Karpas-422 (cell line): Measurements from ENCODE around the gene FIBP. TPM values are rescaled to one million over a fixed set of nuclear protein-coding genes. Genes with fewer than 3 reads are reported as not detected.
"Not testable (repeated sequence)": the region's sequence is repeated elsewhere in the genome, so short reads cannot be mapped to it uniquely, and the experiment has no call there.

Source experiments
- DNase-seq: peaks from one replicate; pipeline ENCODE4 v3.0.0-alpha.2; 2015
- H2AFZ ChIP-seq: fragments of 200-600 bp; sonication (generic); 2 replicates; pipeline ENCODE4 v1.6.1; 2014; ENCODE audit warnings: antibody characterized with exemption, low read length, mixed read lengths
- H3K27ac ChIP-seq: fragments of 200-600 bp; sonication (generic); 2 replicates; pipeline ENCODE4 v1.5.1; 2014; ENCODE audit warnings: mild to moderate bottlenecking, low read length, moderate library complexity
- H3K27me3 ChIP-seq: fragments of 200-600 bp; sonication (generic); 2 replicates; pipeline ENCODE4 v1.6.1; 2014; ENCODE audit warnings: low read length, mixed read lengths
- H3K36me3 ChIP-seq: fragments of 200-600 bp; sonication (generic); 2 replicates; pipeline ENCODE4 v1.6.1; 2014; ENCODE audit warnings: low read length, mixed read lengths; ENCODE audit not compliant: insufficient read depth
- H3K4me1 ChIP-seq: fragments of 200-600 bp; sonication (generic); 2 replicates; pipeline ENCODE4 v1.6.1; 2014; ENCODE audit warnings: mild to moderate bottlenecking, low read length, mixed read lengths
- H3K4me2 ChIP-seq: fragments of 200-600 bp; sonication (generic); 2 replicates; pipeline ENCODE4 v1.6.1; 2014; ENCODE audit warnings: low read length, low read depth, mild to moderate bottlenecking; ENCODE audit not compliant: poor library complexity, severe bottlenecking
- H3K4me3 ChIP-seq: fragments of 200-600 bp; sonication (generic); 2 replicates; pipeline ENCODE4 v1.5.1; 2014; ENCODE audit warnings: mild to moderate bottlenecking, antibody characterized with exemption, low read length, mixed read lengths
- H3K79me2 ChIP-seq: fragments of 200-600 bp; sonication (generic); 2 replicates; pipeline ENCODE4 v1.6.1; 2014; ENCODE audit warnings: mild to moderate bottlenecking, low read length, mixed read lengths
- H3K9ac ChIP-seq: fragments of 200-600 bp; sonication (generic); 2 replicates; pipeline ENCODE4 v1.6.0; 2014; ENCODE audit warnings: low read length
- H3K9me2 ChIP-seq: fragments of 200-600 bp; sonication (generic), shearing (Covaris generic); replicated peaks from 2 replicates; pipeline ENCODE4 v1.6.0; 2014; ENCODE audit warnings: mild to moderate bottlenecking, low read length, moderate library complexity; ENCODE audit not compliant: insufficient read depth
- H3K9me3 ChIP-seq: fragments of 300-700, 200-600 bp; sonication (generic); 2 replicates; pipeline ENCODE4 v1.6.1; 2014; ENCODE audit warnings: low read length, mixed read lengths
- H4K20me1 ChIP-seq: fragments of 200-600 bp; sonication (generic); 2 replicates; pipeline ENCODE4 v1.6.1; 2014; ENCODE audit warnings: mild to moderate bottlenecking, antibody characterized with exemption, low read length, low read depth; ENCODE audit not compliant: insufficient read depth
- total RNA-seq: library from RNA; depleted of rRNA; stranded (reverse); fragments of >200 nt; shearing (Covaris generic); gene quantifications from 2 replicates; pipeline ENCODE4 v1.2.3, GENCODE V29; 2014; ENCODE audit warnings: low replicate concordance

The FIBP gene
- total RNA-seq, 1 experiment from 2014 or later: 207 TPM

- Histone ChIP-seq H3K4me1 (peaks cover 41% of the 10 kb centered on the region), H3K9ac (no peak overlapping the region)
Measured at GRCh38 chr11:65896034-65896999, 8.0 kb upstream of the FIBP start.

GRCh38 chr11:65895482-65895981 is 7.3 kb upstream of the FIBP start:
- Histone ChIP-seq H2AFZ (no peak overlapping the region), H4K20me1 (peaks cover 8% of the 10 kb centered on the region; the same call in 1 of the 2 replicates), H3K4me3 (no peak overlapping the region), H3K4me2 (no peak overlapping the region), H3K9me2 (no peaks in the 10 kb centered on the region), H3K4me1 (peaks cover 38% of the 10 kb centered on the region), H3K27me3 (no peaks in the 10 kb centered on the region), H3K36me3 (no peaks in the 10 kb centered on the region), H3K9me3 (no peaks in the 10 kb centered on the region), H3K9ac (no peak overlapping the region), H3K27ac (no peak overlapping the region), H3K79me2 (peaks cover 14% of the 10 kb centered on the region)
- DNase-seq: peak; percentile 35

More at GRCh38 chr11:65896034-65896999, 8.0 kb upstream of the FIBP start:
- Histone ChIP-seq H4K20me1 (peaks cover 6% of the 10 kb centered on the region; the same call in 1 of the 2 replicates), H3K79me2 (peaks cover 8% of the 10 kb centered on the region), H2AFZ (no peak overlapping the region), H3K36me3 (no peaks in the 10 kb centered on the region), H3K27me3 (no peaks in the 10 kb centered on the region), H3K9me2 (no peaks in the 10 kb centered on the region), H3K4me2 (no peak overlapping the region), H3K4me3 (no peak overlapping the region), H3K27ac (no peak overlapping the region), H3K9me3 (no peaks in the 10 kb centered on the region)
- no peak for DNase-seq

GRCh38 chr11:65894034-65894591 is 5.8 kb upstream of the FIBP start:
- no peak overlapping the region; the same call in 1 of the 2 replicates for H2AFZ ChIP-seq
- no peaks in the 10 kb centered on the region for H3K9me2 ChIP-seq
- no peaks in the 10 kb centered on the region for H3K27me3 ChIP-seq
- DNase-seq: peak; percentile 73
- H3K4me2 ChIP-seq: peak overlapping the region; percentile 100
- H3K79me2 ChIP-seq: peaks cover 14% of the 10 kb centered on the region
- H3K4me1 ChIP-seq: peaks cover 42% of the 10 kb centered on the region
- H4K20me1 ChIP-seq: peaks cover 8% of the 10 kb centered on the region; the same call in 1 of the 2 replicates
- peak overlapping the region; percentile 97 for H3K9ac ChIP-seq
- peak overlapping the region; percentile 96 for H3K4me3 ChIP-seq
- no peaks in the 10 kb centered on the region for H3K36me3 ChIP-seq
- no peak overlapping the region for H3K27ac ChIP-seq
- H3K9me3 ChIP-seq: no peaks in the 10 kb centered on the region

- Histone ChIP-seq H3K9me3 (no peaks in the 10 kb centered on the region), H2AFZ (no peak overlapping the region), H3K9me2 (no peaks in the 10 kb centered on the region), H3K27ac (peak overlapping the region; percentile 59), H3K9ac (peak overlapping the region; percentile 97), H3K79me2 (peaks cover 18% of the 10 kb centered on the region), H3K27me3 (no peaks in the 10 kb centered on the region), H3K4me2 (peak overlapping the region; percentile 100), H3K36me3 (no peaks in the 10 kb centered on the region), H3K4me1 (peaks cover 48% of the 10 kb centered on the region), H4K20me1 (peaks cover 8% of the 10 kb centered on the region; the same call in 1 of the 2 replicates), H3K4me3 (peak overlapping the region; percentile 96)
- peak; percentile 43 for DNase-seq
Measured at GRCh38 chr11:65892661-65893317, 4.5 kb upstream of the FIBP start.

GRCh38 chr11:65892137-65892540 is 3.9 kb upstream of the FIBP start:
- peaks cover 25% of the 10 kb centered on the region for H3K79me2 ChIP-seq
- peak overlapping the region; percentile 100 for H3K4me2 ChIP-seq
- not testable (repeated sequence) for H3K9me2 ChIP-seq, H2AFZ ChIP-seq, H4K20me1 ChIP-seq, H3K36me3 ChIP-seq, H3K9me3 ChIP-seq, H3K27me3 ChIP-seq
- H3K9ac ChIP-seq: peak overlapping the region; percentile 97
- H3K27ac ChIP-seq: peak overlapping the region; percentile 59
- H3K4me1 ChIP-seq: peaks cover 53% of the 10 kb centered on the region
- peak overlapping the region; percentile 96 for H3K4me3 ChIP-seq
- peak; percentile 65 for DNase-seq

GRCh38 chr11:65891219-65892136 is 3.2 kb upstream of the FIBP start:
- peak; percentile 73 for DNase-seq
- H3K27ac ChIP-seq: peak overlapping the region; percentile 59
- H3K4me1 ChIP-seq: peaks cover 59% of the 10 kb centered on the region
- peaks cover 31% of the 10 kb centered on the region for H3K79me2 ChIP-seq
- H3K36me3 ChIP-seq: peaks cover under 1% of the 10 kb centered on the region; the same call in 1 of the 2 replicates
- H3K9ac ChIP-seq: peak overlapping the region; percentile 97
- H2AFZ ChIP-seq: no peak overlapping the region
- no peaks in the 10 kb centered on the region for H3K27me3 ChIP-seq
- peak overlapping the region; percentile 100 for H3K4me2 ChIP-seq
- H3K9me2 ChIP-seq: no peaks in the 10 kb centered on the region
- peaks cover 8% of the 10 kb centered on the region; the same call in 1 of the 2 replicates for H4K20me1 ChIP-seq
- no peaks in the 10 kb centered on the region for H3K9me3 ChIP-seq
- H3K4me3 ChIP-seq: peak overlapping the region; percentile 96
